EH (cell line): ENCODE data around the gene CNTN1.

Experiments
- DNase-seq: peaks from one replicate; pipeline ENCODE4 v3.0.0-alpha.2; 2015; ENCODE audit warnings: low read depth

The CNTN1 gene

DNA sequence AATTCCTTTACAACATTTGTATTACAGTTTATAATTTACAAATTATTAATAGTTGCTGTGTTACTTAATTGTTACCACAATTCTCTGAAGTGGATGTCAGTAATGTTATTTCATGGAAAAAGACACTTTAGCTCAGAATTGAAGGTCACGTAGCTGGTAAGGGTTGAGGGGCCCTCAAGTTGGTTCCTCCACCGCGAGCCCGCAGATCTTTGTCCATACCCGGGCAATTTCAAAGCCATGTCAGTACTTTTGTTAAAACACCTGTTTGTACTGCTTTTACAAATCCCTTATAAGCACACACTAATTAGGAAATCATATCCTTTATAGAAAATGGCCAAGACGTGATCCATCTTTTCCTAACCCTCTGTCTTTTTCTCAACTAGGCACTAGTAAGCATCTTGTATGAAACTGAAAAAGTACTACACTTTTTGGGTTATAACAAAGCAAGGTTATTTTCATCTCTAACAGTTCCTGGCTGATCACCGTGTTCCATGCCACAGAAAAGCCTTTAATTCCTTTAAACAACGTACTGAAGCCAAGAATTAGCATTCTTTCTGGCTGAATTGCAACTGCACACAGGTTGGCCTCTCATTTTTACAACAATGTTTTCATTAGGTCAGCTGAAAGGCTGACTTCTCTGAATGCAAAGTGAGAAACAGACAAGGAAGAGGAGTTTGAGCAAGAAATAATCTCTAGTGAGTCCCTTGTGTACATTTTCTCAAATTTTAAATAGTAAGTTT is 76.1 kb downstream of the CNTN1 start:
- DNase-seq = no peak

DNA sequence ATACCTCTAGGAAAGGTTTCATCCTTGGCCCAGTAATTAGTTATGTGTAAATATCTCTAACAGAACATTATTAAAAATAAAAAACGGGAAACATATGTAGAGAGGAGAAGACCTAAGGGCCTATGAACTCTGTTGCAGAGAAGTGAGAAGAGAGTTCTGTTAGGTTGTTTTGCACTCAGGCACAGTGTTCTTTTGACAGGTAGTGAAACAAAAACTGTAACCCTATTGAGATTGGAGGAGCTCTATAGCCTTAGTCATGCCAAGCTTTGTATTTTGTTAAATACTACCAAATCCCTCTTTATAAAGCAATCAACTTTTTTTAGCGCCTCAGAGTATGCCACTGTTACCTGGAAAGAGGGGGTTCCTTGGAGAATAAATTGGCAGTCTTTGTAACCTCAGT is 77.6 kb downstream of the CNTN1 start:
- DNase-seq = no peak

DNA sequence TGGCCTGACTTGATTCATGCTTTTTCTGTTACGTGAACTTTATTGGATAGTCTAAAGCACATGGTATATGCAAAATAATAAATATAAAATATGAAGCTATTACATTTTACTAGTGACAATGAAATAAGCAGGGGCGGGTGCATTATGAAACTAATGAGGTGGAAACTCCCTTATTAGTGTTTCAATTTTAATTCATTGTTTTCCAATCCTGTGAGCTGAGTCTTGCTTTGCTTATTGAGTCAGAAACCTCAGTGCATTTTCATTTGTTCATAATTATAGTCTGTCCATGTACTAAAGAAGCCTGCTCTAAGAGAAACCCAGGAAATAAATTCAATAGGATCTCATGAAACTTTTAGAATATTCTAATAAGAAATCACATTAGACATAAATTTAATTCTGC is 78.5 kb downstream of the CNTN1 start:
- DNase-seq = no peak

DNA sequence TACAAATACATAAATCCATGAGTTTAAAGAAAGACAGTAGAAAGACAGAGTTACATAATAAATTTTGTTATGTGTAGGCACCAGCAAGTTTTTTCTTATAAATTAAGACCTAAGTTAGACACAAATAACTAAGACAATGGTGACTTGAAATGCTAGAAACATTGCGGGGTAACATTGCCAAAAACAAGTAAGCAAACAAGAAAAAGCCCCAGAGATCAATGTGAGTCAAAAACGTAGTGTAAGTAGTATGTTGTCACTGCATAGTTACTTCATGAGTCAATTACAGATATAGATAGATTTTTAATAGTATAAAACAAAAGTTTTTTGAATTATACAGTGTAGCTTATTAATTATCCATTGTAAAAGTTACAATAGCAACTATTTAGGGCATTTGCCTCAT is 83.4 kb downstream of the CNTN1 start:
- DNase-seq = no peak

DNA sequence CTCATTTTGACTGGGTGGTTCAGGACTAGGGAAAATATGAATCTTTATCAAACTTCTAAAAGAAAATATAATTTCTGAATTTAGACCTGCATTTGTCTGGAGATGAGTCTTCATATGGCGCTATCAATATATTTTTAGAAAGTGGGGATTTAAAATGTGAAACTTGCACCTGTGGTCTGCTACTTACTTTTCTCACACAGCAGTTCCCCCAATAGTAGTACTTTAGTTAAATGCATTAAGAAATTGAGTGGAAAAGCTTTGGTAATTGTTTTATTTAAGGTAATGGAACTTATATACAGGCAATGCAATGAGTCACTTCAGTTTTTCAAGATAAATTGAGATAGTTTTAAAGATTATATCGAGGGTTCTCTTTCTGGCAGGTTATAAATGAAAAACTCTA is 91.9 kb downstream of the CNTN1 start:
- DNase-seq = no peak

DNA sequence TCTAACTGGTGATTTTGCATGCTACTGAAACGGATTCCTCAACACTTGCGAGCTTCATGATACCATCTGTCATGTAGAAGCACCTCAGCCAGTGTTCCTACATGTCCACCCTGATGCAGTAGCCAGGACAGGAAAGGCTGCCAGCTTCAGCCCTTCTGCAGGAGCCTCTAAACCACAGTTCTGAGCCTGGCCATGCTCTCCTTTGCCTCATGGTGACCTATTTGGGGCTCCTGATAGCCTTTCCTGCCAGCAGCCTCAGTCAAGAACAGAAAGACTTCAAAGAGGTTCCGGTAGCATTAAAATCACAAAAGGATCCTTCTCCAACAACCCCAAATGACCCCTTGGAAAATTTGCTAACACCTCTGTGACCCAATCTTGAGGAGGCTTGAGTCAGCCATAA is 96.0 kb downstream of the CNTN1 start:
- no peak for DNase-seq

DNA sequence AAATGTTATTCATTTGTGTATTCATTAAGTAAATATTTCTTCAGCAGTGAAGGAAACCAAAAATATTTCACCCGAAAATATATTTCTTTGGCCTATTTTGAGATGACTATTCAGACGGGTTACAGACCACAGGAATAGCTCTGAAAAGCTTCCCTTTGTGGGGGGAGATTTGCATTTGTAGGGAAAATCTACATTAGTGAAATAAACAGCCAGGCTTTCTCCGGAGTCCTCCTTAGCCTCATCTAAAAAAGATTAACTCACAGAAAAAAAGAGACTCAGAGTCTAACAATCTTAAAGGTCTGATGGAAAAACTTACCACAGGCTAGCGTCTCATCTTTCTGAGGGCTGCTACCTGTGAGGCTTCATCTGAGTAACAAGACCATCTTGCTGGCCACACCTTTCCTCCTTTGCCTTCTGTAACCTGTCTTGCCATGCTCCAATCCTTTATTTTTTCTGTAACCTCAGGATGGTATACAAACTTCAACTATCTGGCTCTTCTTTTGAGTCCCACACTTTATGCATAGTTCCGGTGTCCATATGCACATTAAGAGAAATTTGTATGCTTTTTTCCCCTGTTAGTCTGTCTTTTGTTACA is 100.7 kb downstream of the CNTN1 start:
- DNase-seq = no peak

DNA sequence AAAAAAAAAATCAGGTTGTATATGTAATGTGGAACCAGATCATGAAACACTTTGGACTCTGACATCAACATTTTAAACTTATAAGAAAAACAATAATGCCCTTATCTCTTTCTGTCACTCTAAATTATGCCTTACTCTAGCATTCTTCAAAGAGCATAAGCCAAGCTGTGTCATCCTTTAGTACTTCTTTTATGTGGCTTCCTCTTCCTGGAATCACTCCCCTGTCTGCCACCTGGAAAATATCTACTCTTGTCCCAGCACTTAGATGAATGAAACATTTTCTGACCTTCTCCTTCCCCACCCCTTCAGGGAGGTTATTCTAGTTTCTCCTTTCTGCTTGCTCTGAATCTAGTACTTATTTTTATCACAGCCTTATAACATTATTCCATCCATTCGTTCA is 101.2 kb downstream of the CNTN1 start:
- no peak for DNase-seq

DNA sequence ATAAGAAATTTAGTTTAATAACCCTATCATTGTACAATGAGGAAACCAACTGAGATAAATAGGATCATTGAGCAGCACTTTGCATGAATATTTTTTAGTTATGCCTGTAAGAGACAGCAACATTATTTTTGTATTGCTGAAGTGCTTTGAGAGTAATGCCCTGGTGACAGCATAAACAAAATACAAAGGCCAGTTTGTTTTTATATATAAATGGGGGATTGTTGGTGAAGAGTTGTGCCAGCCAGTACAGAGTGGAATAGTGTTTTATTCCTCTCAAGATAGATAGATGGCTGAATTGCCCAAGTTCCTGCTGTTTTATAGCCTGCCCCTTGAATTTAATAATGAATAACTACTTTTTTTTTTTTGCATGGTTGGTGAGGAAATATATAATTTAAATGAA is 101.8 kb downstream of the CNTN1 start:
- DNase-seq = no peak

- DNase-seq = no peak
These were observed 108.8 kb downstream of the CNTN1 start for GRCh38 chr12:40801082-40801481.

DNA sequence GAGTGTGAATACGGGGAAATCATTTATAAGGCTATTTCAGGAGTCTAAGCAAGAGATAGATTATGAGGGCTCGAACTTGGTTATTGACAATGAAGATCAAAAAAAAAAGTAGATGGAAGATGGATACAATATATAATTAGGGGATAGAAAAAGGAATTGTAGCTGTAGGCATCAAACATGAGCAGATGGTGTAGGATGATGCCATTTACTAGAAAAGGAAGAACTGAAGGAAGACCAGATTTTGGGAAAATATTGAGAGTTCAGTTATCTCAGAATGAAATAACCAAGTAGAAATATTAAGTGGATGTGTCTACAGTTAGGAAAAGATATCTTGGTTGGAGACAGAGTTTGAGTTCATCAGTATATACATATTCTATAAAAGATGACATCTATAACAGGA is 109.6 kb downstream of the CNTN1 start:
- DNase-seq = no peak

GRCh38 chr12:40802656-40803055 is 110.4 kb downstream of the CNTN1 start:
- no peak for DNase-seq

- DNase-seq = no peak
These were observed 127.3 kb downstream of the CNTN1 start for GRCh38 chr12:40819436-40820108.

DNA sequence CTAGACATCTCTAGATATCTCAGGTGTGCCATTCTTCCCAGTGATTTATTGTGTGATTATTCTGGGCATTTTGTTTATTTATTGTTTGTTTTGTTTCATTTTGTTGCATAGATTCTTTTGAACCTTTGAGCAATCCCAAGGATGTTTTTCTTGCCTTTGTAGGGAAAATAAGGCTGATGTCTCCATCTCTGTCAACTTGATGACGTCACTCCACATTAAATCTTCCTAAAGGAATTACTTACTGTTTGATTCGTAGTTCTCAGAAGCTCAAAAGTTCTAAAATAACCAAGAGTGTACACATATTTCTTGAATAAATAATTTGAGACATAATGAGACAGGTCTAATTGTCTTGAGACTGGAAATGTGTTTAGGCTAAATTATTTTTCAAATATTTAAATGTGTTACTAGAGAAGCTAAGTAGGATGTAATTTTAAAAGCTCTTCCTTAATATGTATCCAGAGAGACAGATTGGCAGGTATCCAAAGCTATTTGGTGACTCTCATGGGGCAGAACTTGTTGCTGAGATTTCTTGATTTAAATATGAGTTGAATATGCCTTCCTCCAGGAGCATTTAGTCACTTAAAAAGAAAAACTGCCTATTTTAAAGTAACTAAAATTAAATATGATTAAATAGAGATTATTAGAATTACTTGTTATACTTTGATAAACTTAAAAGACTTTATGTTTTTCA is 128.7 kb downstream of the CNTN1 start:
- DNase-seq = no peak

DNA sequence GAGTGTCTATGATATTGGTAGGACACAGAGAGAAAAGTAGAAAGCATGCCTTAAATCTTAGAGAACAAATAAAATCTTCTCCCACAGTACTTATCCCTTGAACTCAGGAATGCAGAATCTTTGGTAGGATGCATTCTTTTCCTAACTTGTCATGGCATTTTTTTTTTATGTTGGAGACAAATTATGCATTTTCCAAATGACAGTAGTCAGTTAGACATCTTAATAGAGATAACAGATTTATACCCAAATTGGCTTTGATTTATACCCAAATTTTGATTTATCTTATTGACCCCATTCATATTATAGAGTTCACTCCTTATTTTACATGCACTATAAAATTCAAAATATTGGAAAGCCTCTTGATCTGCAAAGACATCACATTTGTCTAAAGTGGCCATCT is 132.9 kb downstream of the CNTN1 start:
- no peak for DNase-seq

GRCh38 chr12:40827683-40828592 is 135.7 kb downstream of the CNTN1 start:
- no peak for DNase-seq

DNA sequence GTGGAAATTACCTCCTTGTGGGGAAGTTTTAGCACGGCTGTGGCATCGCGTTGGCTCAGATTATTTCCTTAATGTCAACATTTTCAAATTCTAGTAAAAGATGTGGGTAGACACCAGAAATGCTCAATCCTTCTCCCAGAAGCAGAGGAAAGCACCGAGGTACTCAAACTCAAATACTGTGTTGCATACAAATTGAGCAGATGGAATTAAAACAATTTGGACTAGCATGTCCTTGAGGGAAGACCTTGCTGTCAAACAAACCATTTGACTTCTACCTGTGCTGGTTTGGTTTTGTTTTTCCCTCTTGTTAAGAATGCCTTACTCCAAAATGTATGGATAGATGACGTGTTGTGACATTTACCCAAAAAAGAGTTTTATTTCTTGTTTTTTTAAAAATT is 136.4 kb downstream of the CNTN1 start:
- no peak for DNase-seq

- DNase-seq = no peak
These were observed 137.5 kb downstream of the CNTN1 start for GRCh38 chr12:40829738-40830144.

DNA sequence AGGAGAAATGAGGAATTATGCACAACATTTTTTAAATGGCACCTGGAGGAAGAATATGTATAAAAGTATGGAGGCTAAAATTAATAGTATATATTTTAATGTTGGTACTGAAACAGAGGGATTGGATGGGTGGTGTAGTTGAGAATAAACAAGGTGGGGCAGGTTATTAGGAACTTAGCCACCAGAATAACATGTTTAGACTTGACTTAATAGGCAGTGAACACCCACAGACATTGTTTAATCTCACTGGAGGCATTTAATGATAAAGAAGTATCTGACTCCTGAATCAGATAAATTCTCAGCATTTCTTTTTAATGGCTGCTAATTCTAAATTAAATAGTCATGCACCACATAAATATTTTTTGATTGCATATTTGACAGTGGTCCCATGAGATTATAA is 139.7 kb downstream of the CNTN1 start:
- DNase-seq = no peak

DNA sequence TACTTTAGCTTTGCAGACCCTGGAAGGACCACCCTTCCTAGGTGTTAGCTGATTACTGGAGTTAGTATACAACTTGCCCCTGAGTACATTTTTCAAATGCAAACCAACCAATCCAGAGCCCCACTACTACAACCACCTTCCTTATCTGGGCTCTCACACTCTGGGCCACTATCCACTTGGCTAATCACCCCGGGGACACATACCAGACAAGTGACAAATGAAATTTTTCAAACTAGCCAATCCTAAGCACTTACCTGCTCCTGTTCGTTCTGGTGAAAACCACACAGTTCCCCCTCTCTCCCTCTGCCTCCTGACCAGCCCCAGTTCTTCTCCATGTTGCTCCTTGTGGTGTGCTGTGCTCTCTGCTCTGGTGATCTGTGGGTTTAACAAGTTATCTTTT is 140.4 kb downstream of the CNTN1 start:
- no peak for DNase-seq

- DNase-seq = no peak
These were observed 141.6 kb downstream of the CNTN1 start for GRCh38 chr12:40833818-40834217.

GRCh38 chr12:40834321-40834720 is 142.1 kb downstream of the CNTN1 start:
- no peak for DNase-seq
